GM21723 (cell line): ENCODE measurements around the gene CENPS.
"Not testable (repeated sequence)": the region's sequence is repeated elsewhere in the genome, so short reads cannot be mapped to it uniquely, and the experiment has no call there.

ENCODE experiments used
- ATAC-seq: cut with Tn5 transposase; IDR thresholded peaks from one replicate; pipeline ENCODE4 v1.9.1; 2021; ENCODE audit warnings: mild to moderate bottlenecking, moderate library complexity; ENCODE audit not compliant: unreplicated experiment

CENPS gene

GRCh38 chr1:10418741-10419140, 11.5 kb upstream of the CENPS start:
- not testable (repeated sequence) for ATAC-seq

- no peak for ATAC-seq
Measured at GRCh38 chr1:10419351-10419750, 10.9 kb upstream of the CENPS start.

GRCh38 chr1:10421637-10422036, 8.6 kb upstream of the CENPS start:
- ATAC-seq: no peak

GRCh38 chr1:10424034-10424433, 6.2 kb upstream of the CENPS start:
- ATAC-seq: no peak

- ATAC-seq: no peak
Measured at GRCh38 chr1:10424651-10425050, 5.6 kb upstream of the CENPS start.

- not testable (repeated sequence) for ATAC-seq
Measured at GRCh38 chr1:10425826-10426534, 4.3 kb upstream of the CENPS start.

- not testable (repeated sequence) for ATAC-seq
Measured at GRCh38 chr1:10426535-10426848, 3.7 kb upstream of the CENPS start.

- ATAC-seq: no peak
Measured at GRCh38 chr1:10428984-10429383, 1.2 kb upstream of the CENPS start.

- ATAC-seq: peak; percentile 8
Measured at GRCh38 chr1:10429868-10430215, 391 bp upstream of the CENPS start.

GRCh38 chr1:10431070-10431730, 967 bp downstream of the CENPS start:
- ATAC-seq: no peak

- no peak for ATAC-seq
Measured at GRCh38 chr1:10432910-10433700, 2.9 kb downstream of the CENPS start.

- ATAC-seq: no peak
Measured at GRCh38 chr1:10433790-10434189, 3.6 kb downstream of the CENPS start.

- ATAC-seq: no peak
Measured at GRCh38 chr1:10434590-10434989, 4.4 kb downstream of the CENPS start.

GRCh38 chr1:10437052-10437451, 6.8 kb downstream of the CENPS start:
- no peak for ATAC-seq

- ATAC-seq: no peak
Measured at GRCh38 chr1:10438677-10439163, 8.5 kb downstream of the CENPS start.

GRCh38 chr1:10440305-10440704, 10.1 kb downstream of the CENPS start:
- no peak for ATAC-seq

- no peak for ATAC-seq
Measured at GRCh38 chr1:10440794-10441193, 10.6 kb downstream of the CENPS start.

- no peak for ATAC-seq
Measured at GRCh38 chr1:10444248-10444647, 14.0 kb downstream of the CENPS start.

GRCh38 chr1:10444795-10445397, 14.7 kb downstream of the CENPS start:
- no peak for ATAC-seq

- no peak for ATAC-seq
Measured at GRCh38 chr1:10446790-10447422, 16.7 kb downstream of the CENPS start.

GRCh38 chr1:10449751-10450150, 19.5 kb downstream of the CENPS start, which contains the start of gene CORT:
Gene CORT, plus strand, starts transcription at chr1:10450031. Its CDS starts 193 bp downstream, at chr1:10450224.
- ATAC-seq: no peak
